ENCODE data around the gene SLC6A6. TPM values are rescaled to one million over a fixed set of nuclear protein-coding genes. Genes with fewer than 3 reads are reported as not detected.
A peak's percentile ranks its signal among the peaks of the same experiment; 100 is the strongest.
"Not testable (repeated sequence)": the region's sequence is repeated elsewhere in the genome, so short reads cannot be mapped to it uniquely, and the experiment has no call there.

Gene SLC6A6
- polyA plus RNA-seq, 2 donors: 2.5 to 3.8 TPM

DNA sequence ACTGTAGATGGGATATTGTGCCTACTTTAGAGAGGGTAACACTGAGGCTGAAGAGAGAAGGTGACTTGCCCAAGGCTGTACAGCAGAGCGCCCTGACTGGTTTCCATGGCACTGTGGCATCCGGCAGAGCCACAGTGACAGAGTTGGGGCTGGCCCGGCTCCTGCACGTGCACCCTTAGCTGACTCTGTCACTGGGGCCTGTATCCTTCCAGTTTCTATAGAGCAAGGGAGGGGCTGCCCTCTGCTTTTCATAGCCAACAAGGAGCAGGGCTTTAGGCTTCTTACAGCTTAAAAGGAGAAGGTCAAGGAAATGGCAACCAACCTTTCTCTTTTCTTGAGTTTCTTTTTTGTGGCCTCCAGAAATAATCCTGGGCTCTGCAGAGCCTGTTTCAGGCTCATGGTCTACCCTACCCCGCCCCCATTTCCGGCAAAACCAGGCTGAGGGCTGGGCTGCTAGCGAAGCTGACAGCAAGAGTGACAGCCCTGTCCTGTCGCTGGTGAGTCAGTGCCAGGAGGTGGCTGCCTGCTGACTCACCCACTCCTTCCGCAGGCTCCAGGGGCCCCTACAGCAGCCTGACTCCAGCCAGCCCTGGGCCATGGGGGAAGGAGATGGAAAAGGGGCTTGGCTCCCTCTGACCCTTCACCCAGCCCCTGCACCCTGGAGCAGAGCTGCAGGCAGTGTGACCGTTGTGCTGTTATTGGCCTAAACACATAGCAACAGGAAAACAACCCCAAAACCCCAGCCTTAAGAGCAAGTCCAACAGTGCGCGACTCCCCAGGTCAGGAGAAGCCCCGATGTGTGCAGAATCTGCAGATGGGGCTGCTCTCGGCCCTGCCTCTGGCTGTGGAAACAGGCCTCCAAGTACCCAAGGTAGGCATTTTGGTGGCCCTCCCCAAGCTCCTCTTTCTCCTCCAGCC lies 29.8 kb downstream of the SLC6A6 start:
- WGBS, 2 donors: 34 to 38% methylated on average over 14 of the region's 14 CpGs
- Histone ChIP-seq H3K4me3 (ENCODE audit: low read depth in 1 of 2, low read length in 2 of 2) (no peak overlapping the region), H3K4me1 (ENCODE audit: control insufficient read depth in 2 of 2, insufficient read depth in 2 of 2, low read length in 1 of 2) (peaks cover 16 to 41% of the 10 kb centered on the region in 2 donors)

DNA sequence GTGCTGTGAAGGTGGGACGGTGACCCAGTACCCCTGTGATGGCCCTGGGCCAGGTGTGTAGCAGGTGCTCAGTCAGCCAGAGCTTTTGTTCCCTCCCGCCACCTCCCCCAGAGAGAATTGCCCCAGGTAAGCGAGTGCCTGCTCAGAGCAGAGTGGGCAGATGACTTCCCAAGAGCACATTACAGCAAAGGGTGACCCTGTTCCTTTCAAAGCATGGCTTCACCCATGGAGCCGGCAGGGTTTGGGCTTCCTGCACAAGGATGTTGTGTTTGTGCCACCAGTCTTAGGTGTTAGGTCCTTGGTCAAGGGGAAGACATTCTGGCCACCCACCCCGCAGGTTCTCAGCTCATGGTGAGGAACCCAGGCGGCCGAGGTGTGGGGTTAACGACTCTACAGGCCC lies 30.7 kb downstream of the SLC6A6 start:
- Histone ChIP-seq H3K27me3 (ENCODE audit: control insufficient read depth in 1 of 2, insufficient read depth in 2 of 2, low read length in 2 of 2) (no peaks in the 10 kb centered on the region), H3K27ac (ENCODE audit: low read depth in 2 of 2, low read length in 1 of 2) (peak overlapping the region; percentile 14 to 91), H3K4me1 (ENCODE audit: control insufficient read depth in 2 of 2, insufficient read depth in 2 of 2, low read length in 1 of 2) (peaks cover 13 to 39% of the 10 kb centered on the region in 2 donors), H3K4me3 (ENCODE audit: low read depth in 1 of 2, low read length in 2 of 2) (no peak overlapping the region), H3K9me3 (ENCODE audit: control insufficient read depth in 2 of 2, insufficient read depth in 1 of 2, low read depth in 1 of 2, low read length in 1 of 2) (no peaks in the 10 kb centered on the region), H3K36me3 (ENCODE audit: control insufficient read depth in 2 of 2, insufficient read depth in 2 of 2, low read length in 1 of 2) (no peaks in the 10 kb centered on the region)
- 84 to 90% methylated on average over 8 of the region's 8 CpGs for WGBS, 2 donors

More for the DNA sequence above, 29.8 kb downstream of the SLC6A6 start:
- Histone ChIP-seq H3K27ac (ENCODE audit: low read depth in 2 of 2, low read length in 1 of 2) (peak overlapping the region; percentile 57 to 91), H3K27me3 (ENCODE audit: control insufficient read depth in 1 of 2, insufficient read depth in 2 of 2, low read length in 2 of 2) (no peaks in the 10 kb centered on the region), H3K9me3 (ENCODE audit: control insufficient read depth in 2 of 2, insufficient read depth in 1 of 2, low read depth in 1 of 2, low read length in 1 of 2) (no peaks in the 10 kb centered on the region), H3K36me3 (ENCODE audit: control insufficient read depth in 2 of 2, insufficient read depth in 2 of 2, low read length in 1 of 2) (no peaks in the 10 kb centered on the region)

DNA sequence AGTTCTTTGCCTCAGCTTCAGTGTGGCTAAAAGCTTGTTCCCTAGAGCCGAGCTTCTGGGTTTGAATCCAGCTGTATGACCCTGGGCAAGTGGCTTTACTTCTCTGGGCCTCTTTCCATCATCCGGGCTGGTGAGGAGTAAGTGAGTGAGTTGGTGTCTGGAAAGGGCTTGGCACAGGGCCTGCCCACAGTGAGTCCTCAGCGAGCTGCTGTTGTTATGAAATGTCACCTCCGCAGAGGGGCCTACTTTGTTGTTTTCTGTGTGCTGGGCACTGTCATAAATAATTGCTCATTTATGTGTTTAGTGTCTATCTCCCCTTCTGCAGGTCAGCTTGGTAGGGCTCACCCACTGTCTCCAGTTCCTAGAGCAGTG lies 31.7 kb downstream of the SLC6A6 start:
- Histone ChIP-seq H3K9me3 (ENCODE audit: control insufficient read depth in 2 of 2, insufficient read depth in 1 of 2, low read depth in 1 of 2, low read length in 1 of 2) (no peaks in the 10 kb centered on the region), H3K27me3 (ENCODE audit: control insufficient read depth in 1 of 2, insufficient read depth in 2 of 2, low read length in 2 of 2) (no peaks in the 10 kb centered on the region), H3K4me1 (ENCODE audit: control insufficient read depth in 2 of 2, insufficient read depth in 2 of 2, low read length in 1 of 2) (peaks cover 13 to 36% of the 10 kb centered on the region in 2 donors), H3K36me3 (ENCODE audit: control insufficient read depth in 2 of 2, insufficient read depth in 2 of 2, low read length in 1 of 2) (no peaks in the 10 kb centered on the region), H3K27ac (ENCODE audit: low read depth in 2 of 2, low read length in 1 of 2) (peak overlapping the region; percentile 48 to 64), H3K4me3 (ENCODE audit: low read depth in 1 of 2, low read length in 2 of 2) (no peak overlapping the region)
- 46 to 52% methylated on average over 4 of the region's 4 CpGs for WGBS, 2 donors

DNA sequence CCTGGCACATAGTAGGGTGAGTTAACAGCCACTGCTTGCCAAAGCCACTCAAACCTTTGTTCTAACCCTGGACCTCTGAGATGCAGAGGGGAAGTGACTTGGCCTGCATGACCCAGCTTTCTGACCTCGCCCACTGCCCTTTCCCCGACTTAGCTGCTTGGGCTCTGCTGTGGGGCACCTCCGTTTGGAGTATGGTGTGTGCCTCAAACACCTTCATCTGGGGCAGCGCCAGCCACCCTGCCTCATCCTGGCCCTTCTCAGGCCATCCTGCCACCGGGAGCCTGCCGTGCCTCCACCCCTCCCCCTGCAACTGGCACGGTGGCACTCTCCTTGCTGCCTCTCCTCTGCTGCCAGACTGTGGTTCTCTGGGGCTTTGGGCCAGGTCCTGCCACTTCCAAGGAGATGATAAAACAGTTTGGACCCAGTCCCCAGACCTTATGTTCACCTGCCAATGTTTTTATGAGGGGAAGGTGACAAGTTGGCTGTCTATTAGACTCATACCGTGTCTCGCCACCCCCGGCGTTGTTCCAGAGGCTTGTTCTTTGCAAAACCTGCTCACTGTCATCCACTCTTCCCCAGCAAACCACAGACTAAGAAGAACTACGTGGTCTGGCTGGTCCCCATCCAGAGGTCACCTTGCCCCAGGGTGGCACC lies 32.2 kb downstream of the SLC6A6 start:
- no peaks in the 10 kb centered on the region for H3K36me3 ChIP-seq (ENCODE audit: control insufficient read depth in 2 of 2, insufficient read depth in 2 of 2, low read length in 1 of 2)
- no peak overlapping the region for H3K4me3 ChIP-seq (ENCODE audit: low read depth in 1 of 2, low read length in 2 of 2)
- H3K27ac ChIP-seq (ENCODE audit: low read depth in 2 of 2, low read length in 1 of 2): peak overlapping the region; percentile 48 to 64
- no peaks in the 10 kb centered on the region for H3K9me3 ChIP-seq (ENCODE audit: control insufficient read depth in 2 of 2, insufficient read depth in 1 of 2, low read depth in 1 of 2, low read length in 1 of 2)
- peaks cover 13 to 32% of the 10 kb centered on the region in 2 donors for H3K4me1 ChIP-seq (ENCODE audit: control insufficient read depth in 2 of 2, insufficient read depth in 2 of 2, low read length in 1 of 2)
- H3K27me3 ChIP-seq (ENCODE audit: control insufficient read depth in 1 of 2, insufficient read depth in 2 of 2, low read length in 2 of 2): no peaks in the 10 kb centered on the region
- WGBS, 2 donors: 42 to 43% methylated on average over 12 of the region's 12 CpGs

DNA sequence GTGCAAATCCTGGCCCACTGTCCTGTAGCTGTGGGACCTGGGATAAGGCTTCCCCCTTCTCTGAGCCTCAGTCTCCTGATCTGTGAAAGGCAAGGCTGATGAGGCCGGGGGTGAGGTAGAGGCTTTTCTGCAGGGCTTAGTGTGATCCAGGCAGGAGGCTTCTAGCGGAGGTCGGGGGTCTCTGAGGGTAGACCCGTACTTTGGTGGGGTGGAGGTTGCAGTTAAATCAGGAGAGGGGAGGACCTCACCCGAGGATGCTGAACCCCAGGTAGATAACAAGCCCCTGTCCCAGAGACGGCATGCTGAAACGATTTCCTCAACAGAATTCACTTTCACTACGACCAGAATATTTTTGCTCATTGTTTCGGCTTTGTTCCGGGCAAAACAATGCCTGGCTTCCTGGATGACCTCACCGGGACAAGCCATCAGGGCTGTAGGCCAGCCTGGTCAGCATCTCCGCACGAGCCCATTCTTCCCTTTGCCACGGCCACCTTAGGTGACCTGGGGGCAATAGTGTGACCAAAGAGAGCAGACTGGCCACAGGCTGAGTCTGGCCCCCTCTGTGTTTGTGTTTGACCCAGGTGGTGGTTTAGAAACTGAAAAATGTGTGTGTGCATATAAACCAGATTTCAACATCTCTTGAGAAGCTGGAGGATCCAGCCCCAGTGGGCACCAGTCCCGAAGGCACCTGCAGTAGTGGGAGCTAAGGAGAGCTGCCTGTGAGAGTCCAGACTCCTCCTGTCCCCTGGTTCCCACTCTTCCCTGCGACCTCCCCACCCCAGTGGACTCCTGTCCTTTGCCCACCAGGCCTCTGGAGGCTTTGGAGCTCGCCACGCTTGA lies 33.0 kb downstream of the SLC6A6 start:
- Histone ChIP-seq H3K36me3 (ENCODE audit: control insufficient read depth in 2 of 2, insufficient read depth in 2 of 2, low read length in 1 of 2) (no peaks in the 10 kb centered on the region), H3K4me1 (ENCODE audit: control insufficient read depth in 2 of 2, insufficient read depth in 2 of 2, low read length in 1 of 2) (peaks cover 13 to 32% of the 10 kb centered on the region in 2 donors), H3K9me3 (ENCODE audit: control insufficient read depth in 2 of 2, insufficient read depth in 1 of 2, low read depth in 1 of 2, low read length in 1 of 2) (no peaks in the 10 kb centered on the region), H3K27me3 (ENCODE audit: control insufficient read depth in 1 of 2, insufficient read depth in 2 of 2, low read length in 2 of 2) (no peaks in the 10 kb centered on the region), H3K27ac (ENCODE audit: low read depth in 2 of 2, low read length in 1 of 2) (peak overlapping the region; percentile 28 to 64), H3K4me3 (ENCODE audit: low read depth in 1 of 2, low read length in 2 of 2) (no peak overlapping the region)
- 74 to 77% methylated on average over 18 of the region's 18 CpGs for WGBS, 2 donors

DNA sequence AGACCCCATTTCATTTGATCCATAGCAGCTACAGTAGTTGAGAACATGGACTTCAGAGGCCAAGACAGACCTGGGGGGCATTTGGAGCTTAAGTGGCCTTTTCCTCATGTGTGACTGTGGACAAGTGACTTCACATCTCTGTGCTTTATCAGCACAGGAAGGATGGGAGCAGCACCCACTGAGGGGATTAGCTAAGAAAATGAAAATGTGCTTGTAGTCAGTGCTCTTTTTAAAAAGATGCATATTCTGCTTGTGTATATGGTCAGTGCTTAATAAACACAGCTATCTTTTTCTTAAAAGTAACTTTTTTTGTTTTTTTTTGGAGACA lies 34.5 kb downstream of the SLC6A6 start:
- Histone ChIP-seq H3K27ac (ENCODE audit: low read depth in 2 of 2, low read length in 1 of 2) (no peak overlapping the region), H3K9me3 (ENCODE audit: control insufficient read depth in 2 of 2, insufficient read depth in 1 of 2, low read depth in 1 of 2, low read length in 1 of 2) (no peaks in the 10 kb centered on the region), H3K27me3 (ENCODE audit: control insufficient read depth in 1 of 2, insufficient read depth in 2 of 2, low read length in 2 of 2) (no peaks in the 10 kb centered on the region), H3K4me1 (ENCODE audit: control insufficient read depth in 2 of 2, insufficient read depth in 2 of 2, low read length in 1 of 2) (peaks cover 7 to 36% of the 10 kb centered on the region in 2 donors), H3K4me3 (ENCODE audit: low read depth in 1 of 2, low read length in 2 of 2) (no peak overlapping the region), H3K36me3 (ENCODE audit: control insufficient read depth in 2 of 2, insufficient read depth in 2 of 2, low read length in 1 of 2) (no peaks in the 10 kb centered on the region)

DNA sequence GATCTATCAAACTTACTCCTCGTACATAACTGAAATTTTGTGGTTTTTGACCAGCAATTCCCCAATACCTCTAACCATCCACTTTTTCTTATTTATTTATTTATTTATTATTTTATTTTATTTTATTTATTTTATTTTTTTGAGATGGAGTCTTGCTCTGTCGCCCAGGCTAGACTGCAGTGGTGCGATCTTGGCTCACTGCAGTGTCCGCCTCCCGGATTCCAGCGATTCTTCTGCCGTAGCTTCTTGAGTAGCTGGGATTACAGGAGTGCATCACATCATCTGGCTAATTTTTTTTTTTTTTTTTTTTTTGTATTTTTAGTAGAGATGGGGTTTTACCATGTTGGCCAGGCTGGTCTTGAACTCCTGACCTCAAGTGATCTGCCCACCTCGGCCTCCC lies 35.3 kb downstream of the SLC6A6 start:
- not testable (repeated sequence) for H3K27ac ChIP-seq (ENCODE audit: low read depth in 2 of 2, low read length in 1 of 2); H3K9me3 ChIP-seq (ENCODE audit: control insufficient read depth in 2 of 2, insufficient read depth in 1 of 2, low read depth in 1 of 2, low read length in 1 of 2); H3K27me3 ChIP-seq (ENCODE audit: control insufficient read depth in 1 of 2, insufficient read depth in 2 of 2, low read length in 2 of 2); H3K36me3 ChIP-seq (ENCODE audit: control insufficient read depth in 2 of 2, insufficient read depth in 2 of 2, low read length in 1 of 2); H3K4me3 ChIP-seq (ENCODE audit: low read depth in 1 of 2, low read length in 2 of 2)
- WGBS, 2 donors: 83 to 91% methylated on average over 8 of the region's 8 CpGs
- H3K4me1 ChIP-seq (ENCODE audit: control insufficient read depth in 2 of 2, insufficient read depth in 2 of 2, low read length in 1 of 2): peaks cover 3 to 32% of the 10 kb centered on the region in 2 donors

DNA sequence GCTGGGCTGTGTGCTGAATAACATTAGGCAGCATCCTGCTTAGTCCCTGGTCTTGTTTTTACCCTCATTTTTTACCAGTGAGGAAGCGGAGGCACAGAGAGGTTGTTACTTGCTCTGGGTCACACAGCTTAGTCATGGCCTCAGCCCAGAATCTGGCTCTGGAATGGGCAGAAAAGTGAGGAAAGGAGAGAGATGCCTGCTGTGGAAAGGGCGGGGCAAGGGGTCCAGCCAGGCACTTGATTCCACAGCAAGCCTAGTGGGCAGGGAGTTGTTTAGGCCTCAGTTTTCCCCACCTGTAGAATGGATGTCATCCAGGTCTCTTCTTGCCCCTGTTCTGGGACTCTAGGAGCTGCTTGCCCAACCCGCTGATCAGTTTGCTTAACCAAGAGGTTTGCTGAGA lies 35.9 kb downstream of the SLC6A6 start:
- Histone ChIP-seq H3K4me3 (ENCODE audit: low read depth in 1 of 2, low read length in 2 of 2) (no peak overlapping the region), H3K27ac (ENCODE audit: low read depth in 2 of 2, low read length in 1 of 2) (no peak overlapping the region), H3K9me3 (ENCODE audit: control insufficient read depth in 2 of 2, insufficient read depth in 1 of 2, low read depth in 1 of 2, low read length in 1 of 2) (no peaks in the 10 kb centered on the region), H3K4me1 (ENCODE audit: control insufficient read depth in 2 of 2, insufficient read depth in 2 of 2, low read length in 1 of 2) (peaks cover 3 to 27% of the 10 kb centered on the region in 2 donors), H3K27me3 (ENCODE audit: control insufficient read depth in 1 of 2, insufficient read depth in 2 of 2, low read length in 2 of 2) (no peaks in the 10 kb centered on the region), H3K36me3 (ENCODE audit: control insufficient read depth in 2 of 2, insufficient read depth in 2 of 2, low read length in 1 of 2) (no peaks in the 10 kb centered on the region)
- 97 to 98% methylated on average over 3 of the region's 3 CpGs for WGBS, 2 donors

DNA sequence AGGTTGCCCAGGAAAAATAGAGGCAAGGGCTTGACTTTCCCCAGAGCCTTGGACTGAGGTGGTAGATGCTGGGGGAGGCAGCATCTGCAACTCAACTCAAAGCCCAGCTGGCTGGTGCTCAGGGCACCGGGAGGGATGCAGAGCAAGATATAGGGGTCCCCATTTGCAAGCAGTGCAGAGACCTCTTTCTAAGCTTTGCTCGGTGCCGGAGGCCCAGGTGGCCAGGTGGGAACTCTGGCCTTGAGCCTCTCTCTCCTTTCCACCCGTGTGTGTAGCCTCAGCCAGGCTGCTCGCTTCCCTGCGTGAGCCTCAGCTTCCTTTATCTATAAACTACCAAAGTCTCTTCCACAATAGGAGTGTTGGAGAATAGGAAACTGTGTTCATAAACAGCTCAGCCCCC lies 36.5 kb downstream of the SLC6A6 start:
- Histone ChIP-seq H3K36me3 (ENCODE audit: control insufficient read depth in 2 of 2, insufficient read depth in 2 of 2, low read length in 1 of 2) (no peaks in the 10 kb centered on the region), H3K4me1 (ENCODE audit: control insufficient read depth in 2 of 2, insufficient read depth in 2 of 2, low read length in 1 of 2) (peaks cover 3 to 25% of the 10 kb centered on the region in 2 donors), H3K9me3 (ENCODE audit: control insufficient read depth in 2 of 2, insufficient read depth in 1 of 2, low read depth in 1 of 2, low read length in 1 of 2) (no peaks in the 10 kb centered on the region), H3K4me3 (ENCODE audit: low read depth in 1 of 2, low read length in 2 of 2) (no peak overlapping the region), H3K27ac (ENCODE audit: low read depth in 2 of 2, low read length in 1 of 2) (no peak overlapping the region), H3K27me3 (ENCODE audit: control insufficient read depth in 1 of 2, insufficient read depth in 2 of 2, low read length in 2 of 2) (no peaks in the 10 kb centered on the region)
- 63 to 65% methylated on average over 6 of the region's 6 CpGs for WGBS, 2 donors

Data from esophagus (tissue), 2 donors.